ENCODE data around the gene INCA1. TPM values are rescaled to one million over a fixed set of nuclear protein-coding genes. Genes with fewer than 3 reads are reported as not detected.

INCA1 gene
- total RNA-seq, 6 donors from 2014 or later, result 1.4 to 32.5 (median 3.1) TPM

DNA sequence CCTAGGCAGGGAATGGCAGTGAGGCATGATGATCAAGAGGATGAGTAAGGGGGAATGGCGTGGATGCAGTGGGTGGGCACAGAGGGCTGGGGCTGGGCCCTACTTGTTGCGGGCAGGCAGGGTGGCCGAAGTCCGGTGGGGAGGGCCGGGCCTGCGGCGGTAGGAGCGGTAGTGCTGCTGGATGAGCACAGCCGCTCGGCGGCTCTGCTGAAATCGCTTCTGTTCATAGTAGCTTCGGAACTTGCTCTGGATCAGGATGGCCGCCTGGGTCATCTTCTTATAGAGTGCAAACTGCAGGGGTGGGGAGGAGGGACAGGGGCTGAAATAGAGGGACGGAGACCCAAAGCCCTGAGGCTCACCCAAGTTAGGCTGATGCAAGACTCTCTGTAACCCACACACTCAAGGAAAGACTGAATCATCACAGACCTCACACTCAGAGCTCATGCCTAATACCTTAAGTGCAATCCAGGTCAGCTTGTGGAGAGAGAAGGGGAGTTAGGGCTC lies 28.2 kb downstream of the INCA1 start:
- TF ChIP-seq, protein P1, sequence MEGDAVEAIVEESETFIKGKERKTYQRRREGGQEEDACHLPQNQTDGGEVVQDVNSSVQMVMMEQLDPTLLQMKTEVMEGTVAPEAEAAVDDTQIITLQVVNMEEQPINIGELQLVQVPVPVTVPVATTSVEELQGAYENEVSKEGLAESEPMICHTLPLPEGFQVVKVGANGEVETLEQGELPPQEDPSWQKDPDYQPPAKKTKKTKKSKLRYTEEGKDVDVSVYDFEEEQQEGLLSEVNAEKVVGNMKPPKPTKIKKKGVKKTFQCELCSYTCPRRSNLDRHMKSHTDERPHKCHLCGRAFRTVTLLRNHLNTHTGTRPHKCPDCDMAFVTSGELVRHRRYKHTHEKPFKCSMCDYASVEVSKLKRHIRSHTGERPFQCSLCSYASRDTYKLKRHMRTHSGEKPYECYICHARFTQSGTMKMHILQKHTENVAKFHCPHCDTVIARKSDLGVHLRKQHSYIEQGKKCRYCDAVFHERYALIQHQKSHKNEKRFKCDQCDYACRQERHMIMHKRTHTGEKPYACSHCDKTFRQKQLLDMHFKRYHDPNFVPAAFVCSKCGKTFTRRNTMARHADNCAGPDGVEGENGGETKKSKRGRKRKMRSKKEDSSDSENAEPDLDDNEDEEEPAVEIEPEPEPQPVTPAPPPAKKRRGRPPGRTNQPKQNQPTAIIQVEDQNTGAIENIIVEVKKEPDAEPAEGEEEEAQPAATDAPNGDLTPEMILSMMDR (IDR thresholded peaks at IDR 0.05), result no peak
- Histone ChIP-seq H3K9me3 (no peaks in the 10 kb centered on the region), H3K4me1 (peaks cover 26 to 42% (median 35%) of the 10 kb centered on the region in 4 donors), H3K4me3 (peak overlapping the region in 3 of 4 donors; percentile 66 to 85 (median 82)), H3K27ac (peak overlapping the region; percentile 90 to 95 (median 94)), H3K36me3 (peaks cover 9 to 54% (median 38%) of the 10 kb centered on the region in 4 donors), H3K27me3 (no peaks in the 10 kb centered on the region)
- DNase-seq (peak in 1 of 2 donors; percentile 83), ATAC-seq (ENCODE audit: low FRiP score in 2 of 2) (no peak)
- WGBS, 2 donors, result 77 to 78% methylated on average over 12 to 15 of the region's 15 CpGs

DNA sequence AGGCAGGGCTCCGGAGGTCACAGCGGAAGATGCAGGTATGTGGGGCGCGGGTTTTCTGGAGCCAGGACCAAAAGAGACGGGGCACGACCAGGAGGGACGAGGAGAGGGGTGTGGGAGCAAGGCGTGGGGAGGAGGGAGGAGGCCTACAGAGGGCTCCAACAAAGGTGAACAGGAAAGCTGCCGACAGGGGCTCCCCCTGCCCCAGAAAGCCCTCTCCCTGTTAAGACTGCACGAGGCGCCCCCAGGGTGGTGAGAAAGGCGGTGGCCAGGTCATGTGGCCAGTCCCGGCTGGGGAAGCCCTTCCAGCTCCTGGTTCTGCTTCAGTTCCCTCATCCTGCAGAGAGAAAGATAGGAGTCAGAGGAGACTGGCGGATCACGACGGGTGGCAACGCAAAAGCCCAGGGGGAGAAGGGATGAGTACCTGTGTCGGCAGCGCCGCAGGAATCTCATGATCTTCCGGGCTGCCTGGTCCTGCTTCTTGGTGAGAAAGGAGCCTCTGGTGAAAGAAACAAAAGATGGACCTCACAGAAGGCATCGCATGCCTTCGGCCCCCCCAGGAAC lies 28.8 kb downstream of the INCA1 start:
- DNase-seq, result no peak
- H3K4me1 ChIP-seq, result peaks cover 26 to 38% (median 33%) of the 10 kb centered on the region in 4 donors
- ATAC-seq (ENCODE audit: low FRiP score in 2 of 2), result no peak
- 45 to 48% methylated on average over 23 of the region's 23 CpGs for WGBS, 2 donors
- H3K4me3 ChIP-seq, result peak overlapping the region; percentile 43 to 85 (median 74)
- TF ChIP-seq EP300 (IDR thresholded peaks at IDR 0.05) (no peak), POLR2A (IDR thresholded peaks at IDR 0.05) (no peak), POLR2AphosphoS5 (IDR thresholded peaks at IDR 0.05) (no peak)
- TF ChIP-seq, protein P1 (IDR thresholded peaks at IDR 0.05), result no peak
- H3K27ac ChIP-seq, result peak overlapping the region; percentile 90 to 95 (median 94)
- no peaks in the 10 kb centered on the region for H3K9me3 ChIP-seq
- no peaks in the 10 kb centered on the region for H3K27me3 ChIP-seq
- peaks cover 9 to 49% (median 34%) of the 10 kb centered on the region in 4 donors for H3K36me3 ChIP-seq

DNA sequence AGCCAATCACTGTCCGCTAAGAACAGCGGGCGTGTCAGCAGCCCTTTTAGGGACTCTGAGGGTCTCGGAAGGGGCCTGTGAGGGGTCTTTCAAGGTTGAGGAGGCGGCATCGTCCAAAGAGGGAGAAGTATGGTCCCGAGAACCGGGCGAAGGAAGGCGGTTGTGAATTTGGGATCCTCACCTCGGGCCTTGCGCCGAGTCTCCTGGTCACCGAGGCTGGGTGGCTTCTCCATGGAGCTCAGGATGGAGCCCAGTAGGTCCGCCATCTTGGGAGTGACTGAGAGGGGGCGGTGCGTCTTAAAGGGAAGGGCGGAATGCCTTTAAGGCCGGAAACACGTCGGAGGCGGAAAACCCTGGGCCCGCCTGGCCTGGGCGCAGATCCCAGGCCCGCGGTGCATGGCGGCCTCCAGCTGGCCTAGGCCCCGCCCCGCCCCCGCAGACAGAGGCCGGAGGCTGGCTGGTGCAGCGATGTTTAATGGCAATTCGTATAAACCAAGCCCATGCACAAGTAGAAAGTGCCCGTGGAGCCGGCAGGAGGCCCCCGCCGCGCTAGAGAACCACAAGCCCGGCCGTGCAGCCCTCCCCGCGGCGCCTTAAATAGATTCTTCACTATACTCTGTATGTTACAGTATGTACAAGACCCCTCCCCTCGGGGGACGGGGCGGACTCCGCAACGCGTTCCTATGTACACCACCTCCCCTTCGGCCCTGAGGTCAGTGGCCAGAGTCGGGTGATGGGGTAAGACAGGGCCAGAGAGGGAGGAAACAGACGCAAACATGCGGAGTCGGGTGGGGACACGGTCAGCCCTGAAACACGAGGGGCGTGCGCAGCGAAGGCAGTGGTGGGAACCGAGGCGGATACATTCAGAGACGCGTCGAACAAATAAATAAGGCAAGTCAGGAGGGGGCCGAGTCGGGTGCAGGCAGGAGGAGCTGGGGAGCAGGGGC lies 29.5 kb downstream of the INCA1 start, which contains the start of gene SPAG7:
Gene SPAG7, minus strand, starts transcription at position 279 of the 947 bp plus-strand sequence. Its CDS starts 13 bp downstream, at position 266.
- 0 to 1% methylated on average over 33 to 62 of the region's 66 CpGs for WGBS, 2 donors
- TF ChIP-seq EP300 (IDR thresholded peaks at IDR 0.05) (no peak), POLR2AphosphoS5 (IDR thresholded peaks at IDR 0.05) (peak; percentile 89 to 93), POLR2A (IDR thresholded peaks at IDR 0.05) (peak in 2 of 4 donors; percentile 56 to 88)
- TF ChIP-seq, protein P1 (IDR thresholded peaks at IDR 0.05), result peak in 3 of 6 experiments; percentile 10 to 15 (median 12)
- Histone ChIP-seq H3K27ac (peak within 1 kb of the TSS; percentile 90 to 95 (median 94)), H3K9me3 (no peaks in the 10 kb centered on the region), H3K27me3 (no peaks in the 10 kb centered on the region), H3K36me3 (peaks cover 9 to 42% (median 27%) of the 10 kb centered on the region in 4 donors), H3K4me1 (peaks cover 26 to 34% (median 29%) of the 10 kb centered on the region in 4 donors), H3K4me3 (peak within 1 kb of the TSS; percentile 60 to 85 (median 74))
- DNase-seq (peak; percentile 96 to 97), ATAC-seq (ENCODE audit: low FRiP score in 2 of 2) (peak; percentile 91 to 95)

DNA sequence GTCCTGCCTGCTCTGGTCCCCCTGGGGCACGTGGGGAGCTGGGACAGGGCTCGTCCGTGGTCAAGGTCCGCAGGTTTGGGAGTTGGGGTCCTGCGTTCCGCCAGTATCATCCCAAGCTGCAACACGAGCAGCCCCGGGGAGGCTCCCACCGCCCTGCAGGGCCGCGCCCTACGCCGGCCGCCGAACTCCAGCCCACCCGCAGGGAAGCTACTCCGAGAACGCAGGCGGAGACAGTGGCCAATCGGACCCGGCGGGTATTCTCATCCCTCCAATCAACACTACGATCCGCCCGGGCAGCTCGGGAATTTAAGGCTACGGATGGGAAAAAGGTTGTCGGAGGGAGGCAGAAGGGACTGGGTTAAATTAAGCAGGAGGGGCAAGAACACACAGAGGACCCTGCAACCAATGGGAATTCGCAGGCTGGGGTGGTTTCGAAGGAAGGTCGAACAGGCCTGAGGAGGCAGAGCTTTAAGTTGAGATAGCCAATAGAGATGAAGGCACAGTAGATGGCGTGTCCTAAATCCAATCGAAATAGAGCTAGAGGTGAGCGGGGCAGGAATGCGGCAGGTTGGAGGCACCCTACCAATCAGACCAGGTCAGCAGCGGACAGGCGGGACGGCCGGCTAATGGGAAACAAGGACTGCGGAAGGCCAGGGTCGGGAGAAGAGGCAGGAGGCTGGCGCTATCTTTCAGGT lies 30.3 kb downstream of the INCA1 start:
- H3K4me3 ChIP-seq, result peak overlapping the region; percentile 51 to 85 (median 74)
- H3K27me3 ChIP-seq, result no peaks in the 10 kb centered on the region
- no peaks in the 10 kb centered on the region for H3K9me3 ChIP-seq
- peak; percentile 94 to 99 for DNase-seq
- peak overlapping the region; percentile 90 to 95 (median 94) for H3K27ac ChIP-seq
- peaks cover 4 to 34% (median 19%) of the 10 kb centered on the region in 4 donors for H3K36me3 ChIP-seq
- ATAC-seq (ENCODE audit: low FRiP score in 2 of 2), result peak; percentile 93 to 97
- H3K4me1 ChIP-seq, result peaks cover 26 to 34% (median 29%) of the 10 kb centered on the region in 4 donors
- TF ChIP-seq POLR2A (IDR thresholded peaks at IDR 0.05) (peak in 2 of 4 donors; percentile 22 to 33), EP300 (IDR thresholded peaks at IDR 0.05) (no peak), POLR2AphosphoS5 (IDR thresholded peaks at IDR 0.05) (peak; percentile 3 to 43)
- TF ChIP-seq, protein P1 (IDR thresholded peaks at IDR 0.05), result peak in 1 of 6 experiments; percentile 13
- 0% methylated on average over 16 to 28 of the region's 42 CpGs for WGBS, 2 donors

Measured in upper lobe of left lung (tissue), 6 donors.